ENCODE data around the gene MACROD2. TPM values are rescaled to one million over a fixed set of nuclear protein-coding genes. Genes with fewer than 3 reads are reported as not detected.

MACROD2 gene
- total RNA-seq, 1 experiment from 2014 or later: 1.4 TPM

- intact Hi-C loops (cut with micrococcal nuclease; ENCODE audit: unreplicated experiment): no loop called here
- TF ChIP-seq EZH2 (IDR thresholded peaks at IDR 0.05; ENCODE audit: borderline replicate concordance, low read depth, low read length, poor library complexity, severe bottlenecking): no peak
- no peak overlapping the region for H3K27ac ChIP-seq (ENCODE audit: low read depth, low read length, poor library complexity, severe bottlenecking)
- H3K27me3 ChIP-seq (replicated peaks; ENCODE audit: insufficient read depth, low read depth, low read length, poor library complexity): no peaks in the 10 kb centered on the region
- no TSS peak for BruUV-seq (replicated peaks)
- no peaks in the 10 kb centered on the region for H3K36me3 ChIP-seq (ENCODE audit: insufficient read depth, low read length, poor library complexity, severe bottlenecking)
- no peak overlapping the region for H3K4me3 ChIP-seq (ENCODE audit: low read depth, low read length, poor library complexity, severe bottlenecking)
- CTCF ChIA-PET: no interaction called here
- no peaks in the 10 kb centered on the region for H3K4me1 ChIP-seq (ENCODE audit: insufficient read depth, low read length, poor library complexity, severe bottlenecking)
- no peaks in the 10 kb centered on the region for H3K9me3 ChIP-seq (ENCODE audit: low read depth, low read length, poor library complexity, severe bottlenecking)
- no peak for DNase-seq (ENCODE audit: low spot score)
- POLR2A ChIA-PET (ENCODE audit: low non-redundant PET): no interaction called here
Measured at GRCh38 chr20:15242773-15243172, 1247.5 kb downstream of the MACROD2 start.

DNA sequence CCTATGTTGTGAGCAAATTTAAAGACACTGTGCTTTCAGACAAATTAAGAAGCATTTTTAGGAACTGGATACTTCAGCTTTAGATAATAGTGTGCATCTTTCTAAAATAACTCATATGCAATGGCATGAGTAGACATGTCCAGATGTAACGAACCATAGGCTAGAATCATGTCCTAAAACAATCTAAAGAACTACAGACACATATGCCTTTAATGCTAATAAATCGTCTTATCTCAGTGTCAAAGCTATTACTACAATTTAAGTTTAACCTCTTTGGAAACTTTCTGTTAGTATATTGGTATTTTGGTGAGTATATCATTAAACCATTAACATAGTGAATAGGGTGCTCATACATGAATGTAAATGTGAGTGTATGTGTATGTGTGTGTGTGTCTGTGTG lies 1250.6 kb downstream of the MACROD2 start:
- TF ChIP-seq EZH2 (IDR thresholded peaks at IDR 0.05; ENCODE audit: borderline replicate concordance, low read depth, low read length, poor library complexity, severe bottlenecking): no peak
- no peak for TF ChIP-seq CTCF (conservative IDR thresholded peaks at IDR 0.05; ENCODE audit: low read depth, low read length)
- DNase-seq (ENCODE audit: low spot score): no peak
- Histone ChIP-seq H3K36me3 (ENCODE audit: insufficient read depth, low read length, poor library complexity, severe bottlenecking) (no peaks in the 10 kb centered on the region), H3K27ac (ENCODE audit: low read depth, low read length, poor library complexity, severe bottlenecking) (no peak overlapping the region), H3K9me3 (ENCODE audit: low read depth, low read length, poor library complexity, severe bottlenecking) (peaks cover 3% of the 10 kb centered on the region), H3K4me1 (ENCODE audit: insufficient read depth, low read length, poor library complexity, severe bottlenecking) (no peaks in the 10 kb centered on the region), H3K27me3 (replicated peaks; ENCODE audit: insufficient read depth, low read depth, low read length, poor library complexity) (no peaks in the 10 kb centered on the region), H3K4me3 (ENCODE audit: low read depth, low read length, poor library complexity, severe bottlenecking) (no peak overlapping the region)
- CTCF ChIA-PET: no interaction called here
- POLR2A ChIA-PET (ENCODE audit: low non-redundant PET): no interaction called here
- intact Hi-C loops (cut with micrococcal nuclease; ENCODE audit: unreplicated experiment): no loop called here
- BruUV-seq (replicated peaks): no TSS peak

DNA sequence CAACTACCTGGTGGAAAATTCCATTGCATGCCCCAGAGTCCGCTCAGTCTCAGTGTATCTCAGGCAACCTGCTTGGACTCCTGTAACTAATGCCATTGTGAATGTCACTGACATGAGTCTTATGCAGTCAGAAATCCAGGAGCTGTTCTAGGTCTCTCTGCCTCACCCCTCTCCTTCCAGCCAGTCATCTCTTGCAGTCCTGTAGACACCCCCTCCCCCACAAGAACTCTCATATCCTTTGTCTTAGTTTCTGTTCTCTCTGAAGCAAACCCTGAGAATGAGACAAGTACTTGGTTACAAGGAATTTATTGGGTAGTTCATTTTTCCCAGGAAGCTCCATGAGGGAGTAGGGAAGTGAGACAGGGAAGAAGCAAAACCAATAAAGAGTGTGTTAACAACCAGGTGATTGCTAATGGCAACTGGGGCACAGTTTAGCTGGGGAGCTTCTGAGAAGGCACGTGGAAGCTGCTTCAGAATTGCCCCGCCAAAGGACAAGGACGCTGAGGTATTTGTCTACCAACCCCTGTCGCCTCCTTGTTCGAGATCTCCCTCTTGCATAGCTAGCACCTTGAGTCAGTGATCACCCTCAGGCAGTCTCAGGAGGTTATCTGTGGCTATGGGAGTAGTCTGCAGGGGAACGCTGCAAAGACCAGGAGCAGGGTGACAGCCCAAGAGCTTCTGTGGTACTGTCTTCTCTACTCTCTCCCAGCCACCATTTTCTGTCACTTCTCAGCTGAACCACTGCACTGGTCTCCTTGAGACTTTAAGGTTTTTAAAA lies 1253.5 kb downstream of the MACROD2 start:
- H3K9me3 ChIP-seq (ENCODE audit: low read depth, low read length, poor library complexity, severe bottlenecking): peaks cover 7% of the 10 kb centered on the region
- TF ChIP-seq CTCF (conservative IDR thresholded peaks at IDR 0.05; ENCODE audit: low read depth, low read length) (no peak), EZH2 (IDR thresholded peaks at IDR 0.05; ENCODE audit: borderline replicate concordance, low read depth, low read length, poor library complexity, severe bottlenecking) (no peak)
- intact Hi-C loops (cut with micrococcal nuclease; ENCODE audit: unreplicated experiment): no loop called here
- H3K27me3 ChIP-seq (replicated peaks; ENCODE audit: insufficient read depth, low read depth, low read length, poor library complexity): no peaks in the 10 kb centered on the region
- BruUV-seq (replicated peaks): no TSS peak
- H3K4me3 ChIP-seq (ENCODE audit: low read depth, low read length, poor library complexity, severe bottlenecking): no peak overlapping the region
- CTCF ChIA-PET: no interaction called here
- POLR2A ChIA-PET (ENCODE audit: low non-redundant PET): no interaction called here
- H3K4me1 ChIP-seq (ENCODE audit: insufficient read depth, low read length, poor library complexity, severe bottlenecking): no peaks in the 10 kb centered on the region
- H3K36me3 ChIP-seq (ENCODE audit: insufficient read depth, low read length, poor library complexity, severe bottlenecking): no peaks in the 10 kb centered on the region
- no peak for DNase-seq (ENCODE audit: low spot score)
- no peak overlapping the region for H3K27ac ChIP-seq (ENCODE audit: low read depth, low read length, poor library complexity, severe bottlenecking)

- no TSS peak for BruUV-seq (replicated peaks)
- no peak for DNase-seq (ENCODE audit: low spot score)
- CTCF ChIA-PET: no interaction called here
- no peaks in the 10 kb centered on the region for H3K4me1 ChIP-seq (ENCODE audit: insufficient read depth, low read length, poor library complexity, severe bottlenecking)
- intact Hi-C loops (cut with micrococcal nuclease; ENCODE audit: unreplicated experiment): no loop called here
- peaks cover 7% of the 10 kb centered on the region for H3K9me3 ChIP-seq (ENCODE audit: low read depth, low read length, poor library complexity, severe bottlenecking)
- TF ChIP-seq EZH2 (IDR thresholded peaks at IDR 0.05; ENCODE audit: borderline replicate concordance, low read depth, low read length, poor library complexity, severe bottlenecking) (no peak), CTCF (conservative IDR thresholded peaks at IDR 0.05; ENCODE audit: low read depth, low read length) (no peak)
- H3K27ac ChIP-seq (ENCODE audit: low read depth, low read length, poor library complexity, severe bottlenecking): no peak overlapping the region
- H3K27me3 ChIP-seq (replicated peaks; ENCODE audit: insufficient read depth, low read depth, low read length, poor library complexity): no peaks in the 10 kb centered on the region
- no peaks in the 10 kb centered on the region for H3K36me3 ChIP-seq (ENCODE audit: insufficient read depth, low read length, poor library complexity, severe bottlenecking)
- H3K4me3 ChIP-seq (ENCODE audit: low read depth, low read length, poor library complexity, severe bottlenecking): no peak overlapping the region
- POLR2A ChIA-PET (ENCODE audit: low non-redundant PET): no interaction called here
Measured at GRCh38 chr20:15251171-15251570, 1255.9 kb downstream of the MACROD2 start.
